Prostate gland (tissue), 2 donors: ENCODE measurements around the gene DNAH6.

Experiments
- CTCF ChIP-seq, 4 experiments: fragments of 200-600 bp in 2 of 4; fragments of 450-650 bp in 2 of 4; sonication (generic) in 2 of 4; IDR thresholded peaks; 1 replicate in 3 of 4; 2 replicates in 1 of 4; pipeline ENCODE4 v1.5.1; 2016 to 2019; ENCODE audit warnings: antibody characterized with exemption in 4 of 4, mild to moderate bottlenecking in 2 of 4, moderate library complexity in 2 of 4
- POLR2A ChIP-seq: fragments of 450-650 bp; IDR thresholded peaks from one replicate; pipeline ENCODE4 v1.6.1; 2016; ENCODE audit warnings: antibody characterized with exemption, mild to moderate bottlenecking
- POLR2AphosphoS5 ChIP-seq: sonication (generic); formaldehyde crosslinking; IDR thresholded peaks from one replicate; pipeline ENCODE4 v1.6.1; 2017; ENCODE audit warnings: antibody characterized with exemption

- TF ChIP-seq CTCF (IDR thresholded peaks at IDR 0.05) (no peak), POLR2A (no peak), POLR2AphosphoS5 (no peak)
These were observed 38.4 kb upstream of the DNAH6 start for GRCh38 chr2:84477886-84478285.
